Vagina (tissue), 2 donors: ENCODE measurements around the gene ENOX2.

Experiments
- POLR2A ChIP-seq, 2 donors: fragments of 450-650 bp; IDR thresholded peaks; one replicate each; pipeline ENCODE4 v1.6.1; 2017; ENCODE audit warnings: antibody characterized with exemption in 2 of 2, mild to moderate bottlenecking in 2 of 2, moderate library complexity in 2 of 2
- POLR2AphosphoS5 ChIP-seq, 2 donors: sonication (generic); formaldehyde crosslinking; IDR thresholded peaks; one replicate each; pipeline ENCODE4 v1.9.0; 2017; ENCODE audit warnings: antibody characterized with exemption in 2 of 2, mild to moderate bottlenecking in 2 of 2, low read depth in 1 of 2; ENCODE audit not compliant: insufficient read depth in 1 of 2
- TF ChIP-seq, protein P1 (sequence below), 3 experiments: fragments of 450-650 bp in 2 of 3; fragments of 200-600 bp in 1 of 3; sonication (generic) in 1 of 3; IDR thresholded peaks; one replicate each; pipeline ENCODE4 v1.5.1; 2017 to 2019; ENCODE audit warnings: antibody characterized with exemption in 3 of 3, mild to moderate bottlenecking in 2 of 3, moderate library complexity in 2 of 3

DNA sequence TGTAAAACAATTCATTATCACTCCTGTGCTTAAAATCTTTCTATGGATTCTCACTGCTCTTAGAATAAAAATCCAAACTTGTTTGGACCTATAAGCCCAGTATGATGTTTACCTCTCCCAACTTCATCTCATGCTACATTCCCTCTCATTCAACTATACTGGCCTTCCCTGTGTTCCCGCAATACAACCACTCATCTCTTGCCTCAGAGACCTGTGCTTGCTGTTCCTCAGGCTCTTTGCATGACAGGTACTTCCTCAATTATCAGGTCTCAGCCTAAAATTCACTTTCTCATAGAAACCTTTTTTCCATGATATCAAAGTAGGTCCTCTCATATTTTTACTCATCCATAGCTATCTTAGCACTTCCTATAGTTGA, 71.7 kb downstream of the ENOX2 start:
- TF ChIP-seq POLR2A (IDR thresholded peaks at IDR 0.05), result no peak
- TF ChIP-seq, protein P1, sequence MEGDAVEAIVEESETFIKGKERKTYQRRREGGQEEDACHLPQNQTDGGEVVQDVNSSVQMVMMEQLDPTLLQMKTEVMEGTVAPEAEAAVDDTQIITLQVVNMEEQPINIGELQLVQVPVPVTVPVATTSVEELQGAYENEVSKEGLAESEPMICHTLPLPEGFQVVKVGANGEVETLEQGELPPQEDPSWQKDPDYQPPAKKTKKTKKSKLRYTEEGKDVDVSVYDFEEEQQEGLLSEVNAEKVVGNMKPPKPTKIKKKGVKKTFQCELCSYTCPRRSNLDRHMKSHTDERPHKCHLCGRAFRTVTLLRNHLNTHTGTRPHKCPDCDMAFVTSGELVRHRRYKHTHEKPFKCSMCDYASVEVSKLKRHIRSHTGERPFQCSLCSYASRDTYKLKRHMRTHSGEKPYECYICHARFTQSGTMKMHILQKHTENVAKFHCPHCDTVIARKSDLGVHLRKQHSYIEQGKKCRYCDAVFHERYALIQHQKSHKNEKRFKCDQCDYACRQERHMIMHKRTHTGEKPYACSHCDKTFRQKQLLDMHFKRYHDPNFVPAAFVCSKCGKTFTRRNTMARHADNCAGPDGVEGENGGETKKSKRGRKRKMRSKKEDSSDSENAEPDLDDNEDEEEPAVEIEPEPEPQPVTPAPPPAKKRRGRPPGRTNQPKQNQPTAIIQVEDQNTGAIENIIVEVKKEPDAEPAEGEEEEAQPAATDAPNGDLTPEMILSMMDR (IDR thresholded peaks at IDR 0.05), result no peak
- no peak for TF ChIP-seq POLR2AphosphoS5 (IDR thresholded peaks at IDR 0.05; ENCODE audit: insufficient read depth in 1 of 2, low read depth in 1 of 2)
